GM19193 (cell line): ENCODE results near the gene BCAS3.

Experiments
- POLR2A ChIP-seq: IDR thresholded peaks from 4 replicates; pipeline ENCODE4 v1.6.1; 2011; ENCODE audit not compliant: insufficient read depth, insufficient read length; ENCODE audit errors: extremely low read depth

Gene BCAS3

GRCh38 chr17:61116577-61116976 lies 438.9 kb downstream of the BCAS3 start:
- no peak for TF ChIP-seq POLR2A

- TF ChIP-seq POLR2A: no peak
Measured at GRCh38 chr17:61117983-61118382, 440.3 kb downstream of the BCAS3 start.

GRCh38 chr17:61118871-61119270 lies 441.2 kb downstream of the BCAS3 start:
- TF ChIP-seq POLR2A: no peak

GRCh38 chr17:61122326-61122913 lies 444.8 kb downstream of the BCAS3 start:
- TF ChIP-seq POLR2A: no peak

- no peak for TF ChIP-seq POLR2A
Measured at GRCh38 chr17:61124562-61124961, 446.9 kb downstream of the BCAS3 start.

- no peak for TF ChIP-seq POLR2A
Measured at GRCh38 chr17:61126473-61127249, 449.0 kb downstream of the BCAS3 start.

GRCh38 chr17:61127960-61128359 lies 450.3 kb downstream of the BCAS3 start:
- TF ChIP-seq POLR2A: no peak

- no peak for TF ChIP-seq POLR2A
Measured at GRCh38 chr17:61128661-61129115, 451.0 kb downstream of the BCAS3 start.

GRCh38 chr17:61129267-61130254 lies 451.9 kb downstream of the BCAS3 start:
- TF ChIP-seq POLR2A: no peak

- no peak for TF ChIP-seq POLR2A
Measured at GRCh38 chr17:61130330-61130729, 452.7 kb downstream of the BCAS3 start.

- no peak for TF ChIP-seq POLR2A
Measured at GRCh38 chr17:61131585-61131984, 453.9 kb downstream of the BCAS3 start.

- TF ChIP-seq POLR2A: no peak
Measured at GRCh38 chr17:61132524-61132923, 454.9 kb downstream of the BCAS3 start.

GRCh38 chr17:61133853-61134252 lies 456.2 kb downstream of the BCAS3 start:
- no peak for TF ChIP-seq POLR2A

- TF ChIP-seq POLR2A: no peak
Measured at GRCh38 chr17:61134551-61135235, 457.0 kb downstream of the BCAS3 start.
